A549 (cell line): Measurements from ENCODE around the gene CDKN2A.
"Not testable (repeated sequence)": the region's sequence is repeated elsewhere in the genome, so short reads cannot be mapped to it uniquely, and the experiment has no call there.

Experiments
- CEBPB ChIP-seq, 2 experiments: fragments of >200 bp in 1 of 2; sonication (Bioruptor Twin) in 1 of 2; formaldehyde crosslinking in 1 of 2; IDR thresholded peaks; 2 replicates each; pipeline ENCODE4 v1.6.1; 2012 to 2016
- CTCF ChIP-seq: fragments of >200 bp; sonication (Bioruptor Twin); formaldehyde crosslinking; IDR thresholded peaks from 3 replicates; pipeline ENCODE4 v1.5.1; 2016
- EHMT2 ChIP-seq: fragments of 200-600 bp; sonication (generic); IDR thresholded peaks from 2 replicates; pipeline ENCODE4 v1.6.1; 2016; ENCODE audit warnings: antibody characterized with exemption, low read depth, mild to moderate bottlenecking, moderate library complexity
- MAZ ChIP-seq: fragments of 150-350 bp; IDR thresholded peaks from 2 replicates; pipeline ENCODE4 v1.6.1; 2014; ENCODE audit warnings: antibody characterized with exemption, low read depth, low read length, borderline replicate concordance
- POLR2A ChIP-seq: IDR thresholded peaks from 2 replicates; pipeline ENCODE4 v1.6.1; 2012; ENCODE audit warnings: mild to moderate bottlenecking, low read length
- TF ChIP-seq, protein P1 (sequence below): fragments of 150-350 bp; IDR thresholded peaks from 2 replicates; pipeline ENCODE4 v1.6.1; 2014; ENCODE audit warnings: low read depth, mild to moderate bottlenecking, low read length

DNA sequence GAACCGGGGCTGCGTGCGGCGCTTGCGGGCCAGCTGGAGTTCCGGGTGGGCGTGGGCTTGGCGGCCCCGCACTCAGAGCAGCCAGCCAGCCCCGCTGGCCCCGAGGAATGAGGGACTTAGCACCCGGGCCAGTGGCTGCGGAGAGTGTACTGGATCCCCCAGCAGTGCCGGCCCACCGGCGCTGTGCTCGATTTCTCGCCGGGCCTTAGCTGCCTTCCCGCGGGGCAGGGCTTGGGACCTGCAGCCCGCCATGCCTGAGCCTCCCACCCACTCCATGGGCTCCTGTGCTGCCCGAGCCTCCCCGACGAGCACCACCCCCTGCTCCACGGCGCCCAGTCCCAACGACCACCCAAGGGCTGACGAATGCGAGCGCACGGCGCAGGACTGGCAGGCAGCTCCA is 34.9 kb downstream of the CDKN2A start:
- not testable (repeated sequence) for TF ChIP-seq EHMT2; CTCF; CEBPB (IDR thresholded peaks at IDR 0.05); POLR2A; MAZ
- TF ChIP-seq, protein P1, sequence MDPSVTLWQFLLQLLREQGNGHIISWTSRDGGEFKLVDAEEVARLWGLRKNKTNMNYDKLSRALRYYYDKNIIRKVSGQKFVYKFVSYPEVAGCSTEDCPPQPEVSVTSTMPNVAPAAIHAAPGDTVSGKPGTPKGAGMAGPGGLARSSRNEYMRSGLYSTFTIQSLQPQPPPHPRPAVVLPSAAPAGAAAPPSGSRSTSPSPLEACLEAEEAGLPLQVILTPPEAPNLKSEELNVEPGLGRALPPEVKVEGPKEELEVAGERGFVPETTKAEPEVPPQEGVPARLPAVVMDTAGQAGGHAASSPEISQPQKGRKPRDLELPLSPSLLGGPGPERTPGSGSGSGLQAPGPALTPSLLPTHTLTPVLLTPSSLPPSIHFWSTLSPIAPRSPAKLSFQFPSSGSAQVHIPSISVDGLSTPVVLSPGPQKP, result not testable (repeated sequence)
